Endothelial cell of umbilical vein (primary cell): ENCODE data around the gene FOXJ3. TPM values are rescaled to one million over a fixed set of nuclear protein-coding genes. Genes with fewer than 3 reads are reported as not detected.

ENCODE experiments used
- BruUV-seq: library from RNA; stranded (reverse); fragments of 400-500 nt; replicated peaks from 2 replicates; lab custom pipeline; 2021; lab: Mats Ljungman, UMichigan
- CTCF ChIA-PET: fragments of 300-600, 350-600 bp; sonication (Branson Sonifier 250); formaldehyde crosslinking; loops from one replicate; lab custom pipeline; 2021; ENCODE audit warnings: antibody characterized with exemption, inconsistent platforms; lab: Charles Lee
- POLR2A ChIA-PET: fragments of 300-600, 350-600 bp; sonication (Branson Sonifier 250); formaldehyde crosslinking; loops from one replicate; lab custom pipeline; 2021; ENCODE audit warnings: antibody characterized with exemption, inconsistent platforms; lab: Charles Lee
- DNase-seq: peaks from one replicate; pipeline ENCODE4 v3.0.0-alpha.2; 2011; ENCODE audit warnings: low read depth, low spot score
- FAIRE-seq: peaks from 2 replicates; lab custom pipeline; 2011; peaks lifted over from hg19 to GRCh38; lab: Jason Lieb, UNC
- H2AFZ ChIP-seq: 2 replicates; pipeline ENCODE4 v1.6.0; 2012; ENCODE audit warnings: low read depth, low read length, control low read depth, inconsistent platforms
- H3K27ac ChIP-seq: 2 replicates; pipeline ENCODE4 v1.5.1; 2011; ENCODE audit warnings: low read depth, mild to moderate bottlenecking, control low read depth, low read length, moderate library complexity; ENCODE audit not compliant: insufficient read depth
- H3K27me3 ChIP-seq, 2 experiments: 2 replicates each; pipeline versions ENCODE4 v1.6.0 to v1.6.1; 2011; ENCODE audit warnings: low read length in 2 of 2, mixed read lengths in 1 of 2; ENCODE audit not compliant: control insufficient read depth in 2 of 2, insufficient read depth in 2 of 2
- H3K36me3 ChIP-seq, 2 experiments: 2 replicates in 1 of 2; 3 replicates in 1 of 2; pipeline ENCODE4 v1.5.1; 2011; ENCODE audit warnings: low read length in 2 of 2, mild to moderate bottlenecking in 1 of 2, moderate library complexity in 1 of 2; ENCODE audit not compliant: control insufficient read depth in 2 of 2, insufficient read depth in 2 of 2; ENCODE audit errors: extremely low read depth in 1 of 2
- H3K4me1 ChIP-seq: 3 replicates; pipeline ENCODE4 v1.5.1; 2011; ENCODE audit warnings: mild to moderate bottlenecking, low read length; ENCODE audit not compliant: control insufficient read depth, insufficient read depth; ENCODE audit errors: extremely low read depth
- H3K4me2 ChIP-seq: 2 replicates; pipeline ENCODE4 v1.6.1; 2011; ENCODE audit warnings: low read length, control low read depth, mixed read lengths; ENCODE audit not compliant: insufficient read depth
- H3K4me3 ChIP-seq, 3 experiments: fragments of 200-600 bp in 1 of 3; sonication (generic), shearing (Covaris generic) in 1 of 3; replicated peaks in 1 of 3; 2 replicates each; pipeline ENCODE4 v1.5.1; 2011 to 2016; ENCODE audit warnings: control low read depth in 3 of 3, low read length in 3 of 3, mild to moderate bottlenecking in 2 of 3, inconsistent platforms in 1 of 3, low read depth in 1 of 3, moderate library complexity in 1 of 3; ENCODE audit not compliant: insufficient read depth in 1 of 3
- H3K79me2 ChIP-seq: 2 replicates; pipeline ENCODE4 v1.6.0; 2012; ENCODE audit warnings: low read length, inconsistent platforms; ENCODE audit not compliant: control insufficient read depth, insufficient read depth
- H3K9ac ChIP-seq: replicated peaks from 2 replicates; pipeline ENCODE3; 2011; ENCODE audit warnings: low read length, control low read depth; ENCODE audit not compliant: insufficient read depth; ENCODE audit errors: extremely low read depth
- H3K9me1 ChIP-seq: replicated peaks from 3 replicates; pipeline ENCODE4 v1.6.0; 2011; ENCODE audit warnings: mild to moderate bottlenecking, low read length; ENCODE audit not compliant: control insufficient read depth, insufficient read depth; ENCODE audit errors: extremely low read depth
- H3K9me3 ChIP-seq: replicated peaks from 2 replicates; pipeline ENCODE4 v1.5.1; 2012; ENCODE audit warnings: low read length, inconsistent platforms; ENCODE audit not compliant: control insufficient read depth, insufficient read depth
- H4K20me1 ChIP-seq: replicated peaks from 2 replicates; pipeline ENCODE3; 2011; ENCODE audit warnings: mild to moderate bottlenecking, low read length; ENCODE audit not compliant: control insufficient read depth, insufficient read depth; ENCODE audit errors: extremely low read depth
- CTCF ChIP-seq, 2 donors: IDR thresholded peaks; 1 replicate in 1 of 2; 2 replicates in 1 of 2; pipeline ENCODE4 v1.5.1; 2011; ENCODE audit warnings: low read length in 2 of 2, mild to moderate bottlenecking in 2 of 2, moderate library complexity in 2 of 2, control low read depth in 1 of 2, inconsistent platforms in 1 of 2, low read depth in 1 of 2; ENCODE audit not compliant: insufficient read depth in 1 of 2; ENCODE audit errors: extremely low read depth in 1 of 2
- EZH2 ChIP-seq: IDR thresholded peaks from 2 replicates; pipeline ENCODE4 v1.6.1; 2012; ENCODE audit warnings: borderline replicate concordance, low read depth, mild to moderate bottlenecking, moderate library complexity, low read length, inconsistent platforms; ENCODE audit not compliant: severe bottlenecking
- FOS ChIP-seq: IDR thresholded peaks from 2 replicates; pipeline ENCODE4 v1.6.1; 2011; ENCODE audit warnings: mild to moderate bottlenecking, low read length, moderate library complexity, borderline replicate concordance; ENCODE audit not compliant: insufficient read depth
- GATA2 ChIP-seq: IDR thresholded peaks from 2 replicates; pipeline ENCODE4 v1.7.0; 2011; ENCODE audit warnings: low read depth, mild to moderate bottlenecking, moderate library complexity, mixed read lengths, low read length; ENCODE audit not compliant: insufficient read length, insufficient read depth
- JUN ChIP-seq: IDR thresholded peaks from 2 replicates; pipeline ENCODE4 v1.6.1; 2011; ENCODE audit warnings: borderline replicate concordance, low read depth; ENCODE audit not compliant: insufficient read length, insufficient read depth
- MYC ChIP-seq: IDR thresholded peaks from one replicate; pipeline ENCODE4 v1.6.1; 2011; ENCODE audit warnings: mild to moderate bottlenecking, low read depth, low read length
- POLR2A ChIP-seq: IDR thresholded peaks from 2 replicates; pipeline ENCODE4 v1.6.1; 2012; ENCODE audit warnings: low read depth, mild to moderate bottlenecking, control low read depth, low read length
- POLR2AphosphoS5 ChIP-seq: IDR thresholded peaks from 2 replicates; pipeline ENCODE4 v1.6.1; 2012; ENCODE audit warnings: low read depth, mild to moderate bottlenecking, control low read depth, low read length, moderate library complexity; ENCODE audit not compliant: insufficient read depth
- dilution Hi-C: fragments of 300-500 bp; cut with MboI; formaldehyde crosslinking; loops from one replicate; pipeline ENCODE4 v1.15.0; 2019; ENCODE audit warnings: low sequenced_read_pairs; ENCODE audit not compliant: extremely low pct_ligation_motif_present
- intact Hi-C: fragments of 100-400 bp; cut with micrococcal nuclease; formaldehyde crosslinking; loops from one replicate; pipeline ENCODE4 v1.10.0; 2022
- polyA plus RNA-seq, 4 experiments: library from polyadenylated mRNA; depleted of rRNA in 3 of 4; stranded (reverse) in 3 of 4; unstranded in 1 of 4; fragments of >200 nt; gene quantifications; 2 replicates each; pipeline versions ENCODE4 v1.2.1 to v1.2.3, GENCODE V29; 2011 to 2012; ENCODE audit warnings: missing spikeins in 1 of 4
- total RNA-seq: library from RNA; stranded (reverse); gene quantifications from 2 replicates; pipeline ENCODE4 v1.2.3, GENCODE V29; 2021
- TF ChIP-seq, protein P1 (sequence below): IDR thresholded peaks from 2 replicates; pipeline ENCODE4 v1.6.1; 2011; ENCODE audit not compliant: insufficient read depth, insufficient read length

FOXJ3 gene
- total and polyA plus RNA-seq, 2 donors (not counting 3 experiments of a cell fraction or from before 2014, with no cell fraction given), result 34.7 to 38.8 TPM

DNA sequence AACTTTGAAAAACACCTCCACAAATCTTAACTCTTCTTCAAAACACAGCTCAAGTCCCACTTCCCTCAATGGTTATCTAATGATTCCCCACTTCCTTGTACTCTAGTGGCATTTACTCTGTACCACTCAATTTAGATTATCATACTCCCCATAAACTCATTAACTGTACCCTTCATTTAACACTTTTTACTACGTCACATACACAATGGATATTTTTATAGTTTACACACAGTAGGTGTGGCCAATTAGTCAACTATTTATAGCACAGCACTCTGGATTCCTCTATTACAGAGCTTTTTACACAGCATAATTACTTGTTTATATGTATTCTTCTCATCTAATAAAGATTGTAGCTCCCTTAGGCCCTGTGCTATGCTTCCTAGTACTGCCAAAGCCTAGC lies 62.1 kb downstream of the FOXJ3 start:
- DNase-seq (no peak), FAIRE-seq (no peak)
- H3K27ac ChIP-seq, result no peak overlapping the region
- no peaks in the 10 kb centered on the region for H3K4me1 ChIP-seq
- no peaks in the 10 kb centered on the region for H4K20me1 ChIP-seq
- no peaks in the 10 kb centered on the region for H3K9me3 ChIP-seq
- H3K9ac ChIP-seq, result no peak overlapping the region
- H3K27me3 ChIP-seq, result no peaks in the 10 kb centered on the region
- H3K4me2 ChIP-seq, result no peak overlapping the region
- TF ChIP-seq MYC (no peak), FOS (no peak), CTCF (IDR thresholded peaks at IDR 0.05; ENCODE audit: extremely low read depth in 1 of 2, insufficient read depth in 1 of 2, low read depth in 1 of 2, low read length in 2 of 2) (no peak), EZH2 (no peak), GATA2 (no peak), POLR2AphosphoS5 (no peak), JUN (no peak), POLR2A (no peak)
- TF ChIP-seq, protein P1, sequence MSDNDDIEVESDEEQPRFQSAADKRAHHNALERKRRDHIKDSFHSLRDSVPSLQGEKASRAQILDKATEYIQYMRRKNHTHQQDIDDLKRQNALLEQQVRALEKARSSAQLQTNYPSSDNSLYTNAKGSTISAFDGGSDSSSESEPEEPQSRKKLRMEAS, result no peak
- intact Hi-C loops (no loop called here), dilution Hi-C loops (no loop called here)
- no TSS peak for BruUV-seq
- H2AFZ ChIP-seq, result no peak overlapping the region
- H3K79me2 ChIP-seq, result peaks cover 51% of the 10 kb centered on the region
- POLR2A ChIA-PET, result no interaction called here
- H3K4me3 ChIP-seq, result no peak overlapping the region
- H3K36me3 ChIP-seq, result no peaks in the 10 kb centered on the region
- CTCF ChIA-PET, result no interaction called here
- H3K9me1 ChIP-seq, result no peaks in the 10 kb centered on the region
